GM18867 (cell line): ENCODE measurements around the gene ZNF33A.
"Not testable (repeated sequence)": the region's sequence is repeated elsewhere in the genome, so short reads cannot be mapped to it uniquely, and the experiment has no call there.

ENCODE experiments used
- ATAC-seq: cut with Tn5 transposase; IDR thresholded peaks from one replicate; pipeline ENCODE4 v1.9.1; 2021; ENCODE audit warnings: mild to moderate bottlenecking, moderate library complexity; ENCODE audit not compliant: unreplicated experiment

Gene ZNF33A

GRCh38 chr10:38010119-38010903, at the start of gene ZNF33A:
Gene ZNF33A, plus strand, starts transcription at chr10:38010675. Its CDS starts 1,667 bp downstream, at chr10:38012342.
- ATAC-seq: peak; percentile 86

- ATAC-seq: no peak
Measured at GRCh38 chr10:37965006-37965405, 45.5 kb upstream of the ZNF33A start.

- ATAC-seq: no peak
Measured at GRCh38 chr10:37972396-37972795, 38.1 kb upstream of the ZNF33A start.

- no peak for ATAC-seq
Measured at GRCh38 chr10:37975401-37975991, 35.0 kb upstream of the ZNF33A start.

- ATAC-seq: peak; percentile 97
Measured at GRCh38 chr10:37976091-37976879, 34.2 kb upstream of the ZNF33A start, which contains the start of gene ZNF25. Gene ZNF25, minus strand, starts transcription at chr10:37976647. Its CDS starts 4,925 bp downstream, at chr10:37971722.

GRCh38 chr10:37976880-37977203, 33.6 kb upstream of the ZNF33A start:
- no peak for ATAC-seq

- no peak for ATAC-seq
Measured at GRCh38 chr10:37991655-37992054, 18.8 kb upstream of the ZNF33A start.

GRCh38 chr10:37992083-37992482, 18.4 kb upstream of the ZNF33A start:
- no peak for ATAC-seq

GRCh38 chr10:37998920-37999319, 11.6 kb upstream of the ZNF33A start:
- ATAC-seq: not testable (repeated sequence)

- not testable (repeated sequence) for ATAC-seq
Measured at GRCh38 chr10:38000474-38000873, 10.0 kb upstream of the ZNF33A start.

- ATAC-seq: no peak
Measured at GRCh38 chr10:38003026-38003425, 7.4 kb upstream of the ZNF33A start.

- no peak for ATAC-seq
Measured at GRCh38 chr10:38003588-38003987, 6.9 kb upstream of the ZNF33A start.

- no peak for ATAC-seq
Measured at GRCh38 chr10:38007551-38007950, 2.9 kb upstream of the ZNF33A start.

GRCh38 chr10:38007991-38008390, 2.5 kb upstream of the ZNF33A start:
- no peak for ATAC-seq

GRCh38 chr10:38016354-38016753, 5.9 kb downstream of the ZNF33A start:
- ATAC-seq: no peak

- not testable (repeated sequence) for ATAC-seq
Measured at GRCh38 chr10:38019124-38019523, 8.6 kb downstream of the ZNF33A start.

GRCh38 chr10:38025283-38025682, 14.8 kb downstream of the ZNF33A start:
- ATAC-seq: peak; percentile 84

- no peak for ATAC-seq
Measured at GRCh38 chr10:38027986-38028385, 17.5 kb downstream of the ZNF33A start.

GRCh38 chr10:38032886-38033285, 22.4 kb downstream of the ZNF33A start:
- ATAC-seq: no peak

- ATAC-seq: peak; percentile 96
Measured at GRCh38 chr10:38038107-38038931, 27.8 kb downstream of the ZNF33A start.

GRCh38 chr10:38038932-38039245, 28.4 kb downstream of the ZNF33A start:
- ATAC-seq: peak; percentile 7
